ENCODE measurements around the gene AP2A1. TPM values are rescaled to one million over a fixed set of nuclear protein-coding genes. Genes with fewer than 3 reads are reported as not detected.

AP2A1 gene
- total and polyA plus RNA-seq, 2 donors (not counting 3 experiments of a cell fraction or from before 2014, with no cell fraction given) = 108 to 113 TPM

GRCh38 chr19:49772850-49773432, 6.1 kb downstream of the AP2A1 start:
- POLR2A ChIA-PET = no interaction called here
- DNase-seq (ENCODE audit: low read depth, low spot score) (no peak), FAIRE-seq (no peak)
- Histone ChIP-seq H3K27ac (ENCODE audit: insufficient read depth, low read depth, low read length) (no peak overlapping the region), H3K9ac (replicated peaks; ENCODE audit: extremely low read depth, insufficient read depth, low read length) (no peak overlapping the region), H3K36me3 (ENCODE audit: control insufficient read depth in 2 of 2, extremely low read depth in 1 of 2, insufficient read depth in 2 of 2, low read length in 2 of 2) (peaks cover 0 to 6% of the 10 kb centered on the region in 2 experiments), H3K4me3 (replicated peaks in 1 of 3; ENCODE audit: insufficient read depth in 1 of 3, low read depth in 1 of 3, low read length in 3 of 3) (no peak overlapping the region), H3K4me2 (ENCODE audit: insufficient read depth, low read length) (no peak overlapping the region), H3K4me1 (ENCODE audit: control insufficient read depth, extremely low read depth, insufficient read depth, low read length) (peaks cover 5% of the 10 kb centered on the region), H2AFZ (ENCODE audit: low read depth, low read length) (no peak overlapping the region), H3K9me1 (replicated peaks; ENCODE audit: control insufficient read depth, extremely low read depth, insufficient read depth, low read length) (no peaks in the 10 kb centered on the region), H3K79me2 (ENCODE audit: control insufficient read depth, insufficient read depth, low read length) (peaks cover 41% of the 10 kb centered on the region), H3K27me3 (ENCODE audit: control insufficient read depth in 2 of 2, insufficient read depth in 2 of 2, low read length in 2 of 2) (no peaks in the 10 kb centered on the region), H3K9me3 (replicated peaks; ENCODE audit: control insufficient read depth, insufficient read depth, low read length) (no peaks in the 10 kb centered on the region), H4K20me1 (replicated peaks; ENCODE audit: control insufficient read depth, extremely low read depth, insufficient read depth, low read length) (no peaks in the 10 kb centered on the region)
- no TSS peak for BruUV-seq (replicated peaks)
- dilution Hi-C loops (cut with MboI; ENCODE audit: extremely low pct_ligation_motif_present, low sequenced_read_pairs) (no loop called here), intact Hi-C loops (cut with micrococcal nuclease) (no loop called here)
- TF ChIP-seq POLR2A (IDR thresholded peaks at IDR 0.05; ENCODE audit: low read depth, low read length) = no peak
- CTCF ChIA-PET = interaction anchor here (1.4 kb wide), 1 partner anchor 55 kb away, joined by 3 read pairs; no protein-coding TSS in a partner anchor

- no peak for FAIRE-seq
- dilution Hi-C loops (cut with MboI; ENCODE audit: extremely low pct_ligation_motif_present, low sequenced_read_pairs) = no loop called here
- peaks cover 0 to 6% of the 10 kb centered on the region in 2 experiments for H3K36me3 ChIP-seq (ENCODE audit: control insufficient read depth in 2 of 2, extremely low read depth in 1 of 2, insufficient read depth in 2 of 2, low read length in 2 of 2)
Observed at GRCh38 chr19:49773663-49774350, 7.0 kb downstream of the AP2A1 start.

More at GRCh38 chr19:49773663-49774350, 7.0 kb downstream of the AP2A1 start:
- Histone ChIP-seq H2AFZ (ENCODE audit: low read depth, low read length) (no peak overlapping the region), H3K9ac (replicated peaks; ENCODE audit: extremely low read depth, insufficient read depth, low read length) (no peak overlapping the region), H3K9me3 (replicated peaks; ENCODE audit: control insufficient read depth, insufficient read depth, low read length) (no peaks in the 10 kb centered on the region), H3K4me2 (ENCODE audit: insufficient read depth, low read length) (no peak overlapping the region), H3K4me1 (ENCODE audit: control insufficient read depth, extremely low read depth, insufficient read depth, low read length) (no peaks in the 10 kb centered on the region), H4K20me1 (replicated peaks; ENCODE audit: control insufficient read depth, extremely low read depth, insufficient read depth, low read length) (no peaks in the 10 kb centered on the region), H3K79me2 (ENCODE audit: control insufficient read depth, insufficient read depth, low read length) (peaks cover 33% of the 10 kb centered on the region), H3K27ac (ENCODE audit: insufficient read depth, low read depth, low read length) (no peak overlapping the region), H3K9me1 (replicated peaks; ENCODE audit: control insufficient read depth, extremely low read depth, insufficient read depth, low read length) (no peaks in the 10 kb centered on the region), H3K27me3 (ENCODE audit: control insufficient read depth in 2 of 2, insufficient read depth in 2 of 2, low read length in 2 of 2) (no peaks in the 10 kb centered on the region), H3K4me3 (replicated peaks in 1 of 3; ENCODE audit: insufficient read depth in 1 of 3, low read depth in 1 of 3, low read length in 3 of 3) (no peak overlapping the region)
- ChIA-PET POLR2A (no interaction called here), CTCF (interaction anchor here (1.4 kb wide), 1 partner anchor 56 kb away, joined by 3 read pairs; no protein-coding TSS in a partner anchor)
- intact Hi-C loops (cut with micrococcal nuclease) = no loop called here
- TF ChIP-seq POLR2AphosphoS5 (IDR thresholded peaks at IDR 0.05; ENCODE audit: insufficient read depth, low read depth, low read length) (no peak), MAX (IDR thresholded peaks at IDR 0.05; ENCODE audit: insufficient read depth, insufficient read length) (no peak)
- BruUV-seq (replicated peaks) = no TSS peak
- DNase-seq (ENCODE audit: low read depth, low spot score) = no peak
